HG03565 (cell line): Measurements from ENCODE around the gene BAIAP2.
"Not testable (repeated sequence)": the region's sequence is repeated elsewhere in the genome, so short reads cannot be mapped to it uniquely, and the experiment has no call there.

ENCODE experiments used
- ATAC-seq: cut with Tn5 transposase; IDR thresholded peaks from one replicate; pipeline ENCODE4 v1.9.1; 2021; ENCODE audit warnings: mild to moderate bottlenecking, moderate library complexity; ENCODE audit not compliant: unreplicated experiment

The BAIAP2 gene

DNA sequence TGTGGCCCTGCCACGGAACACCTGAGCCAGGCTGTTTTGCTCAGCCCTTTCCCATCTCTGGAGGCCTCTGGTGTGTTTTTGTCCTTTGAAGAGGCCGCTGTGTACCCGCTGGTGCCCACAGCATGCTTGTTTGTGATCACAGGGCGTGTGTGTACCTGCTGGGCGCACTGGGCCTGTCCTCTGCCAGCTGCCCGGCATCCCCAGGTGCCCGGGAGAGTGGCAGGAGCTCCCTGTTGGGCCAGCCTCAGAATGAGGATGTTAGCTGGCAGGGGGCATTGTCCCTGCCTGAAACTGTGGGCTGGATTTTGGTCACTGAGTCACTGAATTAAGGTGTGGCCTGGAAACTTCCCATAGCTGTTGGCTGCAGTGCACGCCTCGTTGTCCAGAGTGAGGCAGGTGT lies 31.1 kb downstream of the BAIAP2 start:
- no peak for ATAC-seq

DNA sequence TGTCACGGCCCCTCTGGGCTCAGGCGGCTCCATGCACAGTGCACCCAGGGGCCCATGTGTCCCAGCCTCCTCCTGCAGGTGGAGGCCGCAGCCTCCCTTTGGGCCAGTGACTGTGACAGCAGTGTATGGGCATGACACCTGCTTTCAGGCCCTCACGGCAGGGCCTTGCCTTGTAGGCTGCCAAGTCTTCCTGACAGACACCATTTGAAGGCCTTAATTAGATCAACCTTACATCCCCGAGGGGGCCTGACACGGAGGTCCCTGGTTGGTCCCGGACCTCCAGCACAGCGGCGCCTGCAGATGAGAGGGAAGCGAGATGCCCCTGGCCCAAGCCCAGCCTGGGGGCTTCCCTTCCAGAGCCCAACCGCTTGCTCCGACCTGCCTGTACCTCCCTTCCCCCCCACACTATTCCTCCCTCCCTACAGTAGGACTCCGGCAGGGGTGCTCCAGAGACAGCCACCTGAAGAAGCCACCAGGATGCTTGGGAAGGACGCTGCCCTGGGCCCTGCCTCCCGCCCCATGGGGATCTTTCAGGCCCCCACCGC lies 31.9 kb downstream of the BAIAP2 start:
- no peak for ATAC-seq

DNA sequence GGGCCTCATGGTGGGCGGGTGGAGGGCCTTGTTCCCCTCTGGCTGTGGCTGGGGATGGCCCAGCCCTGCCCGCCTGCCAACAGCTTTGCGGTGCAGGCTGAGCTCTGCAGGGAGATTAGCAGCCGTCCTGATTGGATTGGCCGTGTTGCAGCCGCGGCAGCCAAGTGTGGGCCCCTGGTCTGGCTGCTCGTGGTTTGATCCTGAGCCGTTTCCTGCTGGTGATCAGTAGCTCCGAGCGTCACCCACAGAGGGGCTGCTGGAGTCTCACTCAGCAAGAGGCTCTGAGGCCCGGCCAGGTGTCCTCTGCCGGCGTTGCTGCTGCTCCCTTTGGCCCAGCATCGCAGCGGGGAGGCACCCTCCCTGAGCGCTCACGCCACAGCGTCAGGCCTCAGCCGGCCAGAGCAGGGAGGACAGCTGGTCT lies 32.5 kb downstream of the BAIAP2 start:
- no peak for ATAC-seq

DNA sequence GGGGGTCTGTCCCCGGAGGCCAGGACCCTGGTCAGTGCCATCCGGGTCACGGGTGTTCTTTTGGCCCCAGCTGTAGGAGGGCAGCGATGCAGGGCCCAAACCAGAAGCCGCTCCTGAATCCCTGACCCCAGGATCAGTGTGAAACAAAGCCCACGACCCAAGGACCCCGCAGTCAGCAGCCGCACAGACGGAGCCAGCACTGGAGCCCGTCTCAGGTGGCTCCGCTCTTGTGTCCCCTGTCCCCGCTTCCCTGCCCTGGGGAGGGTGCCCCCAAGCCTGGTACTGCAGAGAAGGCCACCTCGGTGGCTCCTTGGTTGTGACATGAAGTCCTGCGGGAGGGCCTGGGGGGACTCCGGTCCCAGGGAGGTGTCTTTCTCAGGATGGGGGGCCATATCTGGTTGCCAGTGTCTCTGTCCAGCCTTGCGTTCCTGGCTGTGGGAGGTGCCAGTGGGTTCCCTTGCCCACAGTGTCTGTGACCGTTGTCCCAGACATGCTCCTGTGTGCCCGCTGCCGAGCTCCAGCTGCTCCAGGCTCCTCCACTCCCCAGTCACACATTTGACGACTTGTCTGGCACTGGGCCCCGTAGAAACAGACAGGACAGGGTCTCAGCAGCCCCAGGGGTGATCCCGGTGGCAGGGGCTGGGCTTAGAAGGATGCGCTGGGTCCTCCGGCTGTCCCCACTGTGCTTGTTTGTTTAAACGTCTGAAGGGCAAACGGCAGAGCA lies 33.6 kb downstream of the BAIAP2 start:
- no peak for ATAC-seq

DNA sequence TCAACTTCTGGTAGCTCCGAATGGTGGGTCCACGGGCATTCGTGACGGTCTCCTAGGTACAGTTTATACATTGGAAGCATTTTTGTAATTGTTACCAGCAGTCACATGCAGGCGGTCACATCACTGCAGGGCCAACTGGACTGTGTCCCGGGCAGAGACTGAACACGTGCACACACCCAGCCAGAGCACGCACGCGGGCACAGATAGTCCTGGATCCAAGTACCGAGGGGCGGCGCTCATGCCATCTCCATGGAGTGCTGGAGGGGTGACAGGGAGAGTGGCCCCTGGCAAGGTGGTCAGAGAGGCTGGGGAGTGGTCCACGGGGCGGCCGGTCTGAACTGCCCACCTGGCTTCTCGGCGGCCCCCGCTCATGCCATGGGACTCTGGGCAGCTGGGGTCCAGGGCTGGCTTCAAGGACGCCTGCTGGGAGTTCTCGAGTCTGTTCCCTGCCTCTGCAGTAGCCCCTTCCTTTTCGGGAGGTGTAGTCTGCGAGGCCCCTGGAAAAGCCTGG lies 34.2 kb downstream of the BAIAP2 start:
- ATAC-seq = no peak

DNA sequence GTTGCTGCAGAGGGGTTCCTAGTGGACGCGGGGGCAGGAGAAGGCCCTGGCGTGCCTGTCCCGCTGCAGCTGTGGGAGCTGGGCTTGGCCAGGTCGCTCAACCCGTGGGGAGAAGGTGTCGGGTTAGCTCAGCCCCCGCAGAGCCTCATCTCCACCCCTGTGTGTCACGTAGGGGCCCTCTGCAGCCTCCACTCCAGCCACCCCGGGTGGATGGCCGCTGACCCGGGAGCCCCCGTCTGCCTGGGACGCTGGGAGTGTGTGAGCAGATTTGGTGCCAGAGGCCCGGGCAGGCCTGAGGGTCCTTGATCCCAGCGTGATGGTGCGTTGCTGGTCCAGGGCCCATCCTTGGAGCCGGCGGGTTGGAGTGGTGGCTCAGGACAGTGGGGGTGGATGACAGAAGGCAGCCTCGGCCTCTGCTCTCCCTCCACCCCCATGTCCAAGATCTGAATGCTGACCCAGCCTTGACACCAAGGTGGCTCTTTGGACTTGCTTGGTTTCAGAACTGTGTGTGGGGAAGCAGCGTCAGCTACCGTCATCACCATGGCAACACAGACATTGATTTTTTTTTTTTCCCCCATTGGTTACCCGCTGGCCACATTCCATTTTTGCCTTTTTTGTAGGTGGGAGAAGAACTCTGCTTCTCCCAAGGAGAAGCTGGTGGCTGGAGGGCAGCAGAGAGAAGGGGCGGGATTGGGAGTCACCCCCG lies 35.7 kb downstream of the BAIAP2 start:
- no peak for ATAC-seq

DNA sequence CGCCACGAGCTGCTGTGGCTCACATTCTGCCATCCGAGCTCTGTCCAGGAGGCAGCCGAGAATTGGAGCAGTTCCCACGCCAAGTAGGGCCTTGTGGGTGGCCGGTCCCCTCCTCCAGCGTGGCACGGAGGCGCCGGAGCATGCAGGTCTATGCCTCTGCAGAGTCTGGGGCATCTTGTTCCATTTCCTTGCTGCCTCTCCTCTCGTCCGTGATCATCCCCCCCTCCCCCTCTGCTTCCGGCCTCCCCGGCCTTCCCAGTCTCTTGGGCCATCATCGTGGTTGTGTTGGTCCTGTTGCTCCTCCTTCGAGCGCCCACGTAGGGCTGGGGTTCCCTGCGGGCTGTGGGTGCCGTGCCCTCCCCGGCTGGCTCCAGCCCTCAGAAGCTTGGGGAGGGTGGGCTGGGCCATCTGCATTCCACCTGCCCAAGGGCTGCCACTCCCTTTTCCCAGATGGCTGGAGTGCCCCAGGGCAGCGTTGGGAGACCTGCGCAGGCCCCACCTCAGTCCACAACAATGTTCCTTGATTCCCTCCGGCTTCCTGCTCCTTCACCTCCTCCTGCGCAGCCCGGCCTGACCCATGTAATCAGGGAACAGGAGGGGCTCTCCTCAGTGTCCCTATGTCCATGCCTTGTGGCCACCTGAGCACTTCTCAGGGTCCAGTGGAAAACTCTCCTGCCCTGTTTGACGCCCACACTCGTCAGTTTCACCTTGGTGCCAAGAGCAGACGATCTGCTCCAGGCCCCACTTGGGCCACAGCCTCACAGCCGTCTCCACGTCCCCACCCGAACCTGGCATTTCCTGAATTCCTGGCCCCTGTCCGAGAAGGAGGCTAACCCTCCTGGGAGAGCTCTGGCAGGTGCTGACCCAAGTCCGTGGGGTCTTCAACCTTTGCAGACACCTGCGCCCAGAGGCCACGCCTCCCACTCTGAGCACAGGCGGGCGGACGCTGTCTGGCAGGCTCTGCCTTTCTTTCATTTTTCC lies 37.1 kb downstream of the BAIAP2 start:
- no peak for ATAC-seq

DNA sequence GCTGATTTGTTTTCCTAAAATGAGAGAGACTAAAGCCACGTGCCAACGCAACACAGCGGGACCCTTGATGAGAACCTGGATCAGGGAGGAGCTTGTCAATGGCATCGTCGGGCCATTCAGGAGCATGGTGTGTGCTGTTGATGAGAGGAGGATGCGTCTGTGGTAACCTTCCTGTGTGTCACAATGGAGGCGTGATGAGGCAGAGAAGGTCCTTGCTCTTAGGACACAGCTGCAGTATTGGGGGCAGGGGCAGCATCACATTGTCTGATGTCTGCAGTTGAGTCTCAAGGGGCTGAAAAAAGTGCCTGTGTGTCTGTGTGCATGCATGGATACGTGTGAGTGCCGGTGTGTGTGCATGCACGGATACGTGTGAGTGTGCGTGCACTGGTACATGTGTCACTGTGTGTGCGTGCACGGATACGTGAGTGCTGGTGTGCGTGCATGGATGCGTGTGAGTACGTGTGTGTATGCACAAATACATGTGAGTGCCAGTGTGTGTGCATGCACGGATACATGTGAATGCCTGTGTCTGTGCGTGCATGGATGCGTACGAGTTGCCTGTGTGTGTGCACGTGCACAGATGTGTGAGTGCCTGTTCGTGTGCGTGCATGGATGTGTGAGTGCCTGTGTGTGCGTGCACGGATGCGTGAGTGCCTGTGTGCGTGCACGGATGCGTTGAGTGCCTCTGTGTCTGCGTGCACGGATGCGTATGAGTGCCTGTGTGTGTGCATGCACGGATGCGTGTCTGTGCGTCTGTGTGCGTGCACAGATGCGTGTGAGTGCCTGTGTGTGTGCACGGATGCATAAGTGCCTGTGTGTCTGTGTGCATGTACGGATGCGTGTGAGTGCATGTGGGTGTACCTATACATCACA lies 39.3 kb downstream of the BAIAP2 start:
- no peak for ATAC-seq

DNA sequence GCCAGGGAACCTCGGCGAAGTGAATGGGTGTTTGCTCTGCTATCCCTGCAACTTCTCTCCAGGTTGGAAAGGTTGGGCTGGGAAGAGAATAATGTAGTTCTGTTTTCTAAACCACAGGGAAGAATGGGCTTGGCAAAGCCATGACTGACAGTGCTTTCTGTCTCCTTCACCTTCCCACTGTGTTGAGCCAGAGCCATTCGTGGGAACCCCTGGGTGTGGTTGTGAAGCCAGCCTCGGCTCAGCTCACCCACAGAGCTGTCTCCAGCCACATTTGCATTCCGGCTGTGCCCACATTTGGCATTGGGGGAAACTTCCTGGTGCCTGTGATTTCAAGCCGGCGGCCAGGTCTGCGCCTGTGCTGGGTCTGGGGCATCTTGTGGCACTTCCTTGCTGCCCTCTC lies 39.9 kb downstream of the BAIAP2 start:
- ATAC-seq = no peak

DNA sequence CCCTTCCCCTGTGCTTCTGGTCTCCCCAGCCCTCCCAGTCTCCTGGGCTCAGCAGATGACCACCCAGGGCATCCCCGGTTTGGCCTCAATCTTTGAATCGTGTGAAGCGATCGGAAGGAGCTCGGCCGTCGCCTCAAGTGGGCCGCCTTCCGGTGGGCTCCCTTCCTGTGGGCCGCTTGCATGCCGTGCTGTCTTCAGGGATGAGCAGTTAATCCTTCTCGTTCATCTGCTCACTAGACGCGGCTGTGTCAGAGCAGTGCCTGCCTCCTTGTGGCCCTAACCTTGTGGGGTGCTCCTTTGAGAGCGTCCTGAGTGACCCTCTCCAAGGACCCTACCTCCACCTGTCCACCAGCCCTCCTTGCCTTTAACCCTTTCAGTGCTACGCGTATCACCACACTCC lies 40.4 kb downstream of the BAIAP2 start:
- no peak for ATAC-seq

DNA sequence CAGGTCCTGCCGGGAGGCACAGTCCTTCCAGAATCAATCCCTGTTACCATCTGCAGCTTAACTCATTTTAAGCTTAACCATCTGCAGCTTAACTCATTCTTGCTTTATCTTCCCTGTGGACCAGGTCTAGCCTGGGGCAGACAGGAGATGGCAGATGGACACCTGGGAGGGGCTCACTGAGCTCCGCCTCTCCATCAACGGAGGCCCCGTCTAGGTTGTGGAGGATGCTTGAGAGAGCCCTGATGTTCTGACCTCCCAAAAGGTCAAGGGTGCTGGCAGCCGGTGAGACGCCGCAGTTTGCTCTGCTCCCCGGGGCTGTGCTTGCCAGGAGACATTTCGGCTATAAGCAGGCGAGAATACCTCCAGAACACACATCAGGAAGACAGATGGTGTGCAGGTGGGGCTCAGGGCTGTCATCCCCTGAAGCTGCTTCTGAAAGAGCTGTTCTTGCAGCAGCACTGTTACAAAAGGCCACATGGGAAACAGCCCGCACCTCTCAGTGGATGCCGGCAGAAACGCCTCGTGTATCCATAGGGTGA lies 41.3 kb downstream of the BAIAP2 start:
- ATAC-seq = no peak

DNA sequence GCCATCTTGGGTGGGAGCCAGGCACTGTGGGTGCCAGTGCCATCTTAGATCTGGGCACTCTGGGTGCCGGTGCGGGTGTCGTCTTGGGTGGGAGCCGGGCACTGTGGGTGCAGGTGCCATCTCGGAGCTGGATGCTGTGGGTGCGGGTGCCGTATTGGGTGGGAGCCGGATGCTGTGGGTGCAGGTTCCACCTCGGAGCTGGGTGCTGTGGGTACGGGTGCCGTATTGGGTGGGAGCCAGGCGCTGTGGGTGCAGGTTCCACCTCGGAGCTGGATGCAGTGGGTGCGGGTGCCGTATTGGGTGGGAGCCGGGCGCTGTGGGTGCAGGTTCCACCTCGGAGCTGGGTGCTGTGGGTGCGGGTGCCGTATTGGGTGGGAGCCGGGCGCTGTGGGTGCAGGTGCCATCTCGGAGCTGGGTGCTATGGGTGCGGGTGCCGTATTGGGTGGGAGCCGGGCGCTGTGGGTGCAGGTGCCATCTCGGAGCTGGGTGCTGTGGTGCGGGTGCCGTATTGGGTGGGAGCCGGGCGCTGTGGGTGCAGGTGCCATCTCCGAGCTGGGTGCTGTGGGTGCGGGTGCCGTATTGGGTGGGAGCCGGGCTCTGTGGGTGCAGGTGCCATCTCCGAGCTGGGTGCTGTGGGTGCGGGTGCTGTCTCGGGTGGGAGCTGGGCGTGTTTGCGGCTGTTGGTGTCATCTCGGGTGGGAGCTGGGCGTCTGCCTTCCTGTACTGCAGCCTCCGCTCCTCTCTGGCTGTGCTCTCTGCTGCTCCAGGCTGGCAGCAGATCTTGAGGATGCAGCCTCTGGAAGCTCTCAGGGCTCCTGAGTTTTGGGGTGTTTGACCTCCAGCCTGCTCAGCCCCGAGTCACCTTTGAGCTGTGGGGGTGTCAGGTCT lies 43.3 kb downstream of the BAIAP2 start:
- not testable (repeated sequence) for ATAC-seq

DNA sequence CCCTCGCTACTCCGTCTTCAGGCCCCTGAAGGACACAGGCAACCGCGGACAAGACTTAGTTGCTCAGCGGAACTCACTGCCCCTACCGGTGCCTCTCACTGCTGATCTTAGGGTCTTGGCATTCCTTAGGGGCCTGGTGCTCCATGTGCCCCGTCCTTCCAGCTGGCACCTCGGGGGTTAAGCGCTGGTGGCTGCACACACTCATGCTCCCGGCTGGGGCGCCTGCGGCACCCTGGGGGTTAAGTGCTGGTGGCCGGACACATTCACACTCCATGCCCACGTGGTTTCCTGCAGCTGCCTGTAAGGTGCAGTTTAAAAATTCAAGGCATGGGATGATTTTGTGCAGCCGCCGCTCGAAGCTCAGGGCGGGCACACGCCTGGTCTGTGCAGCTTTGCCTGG lies 45.1 kb downstream of the BAIAP2 start:
- no peak for ATAC-seq

DNA sequence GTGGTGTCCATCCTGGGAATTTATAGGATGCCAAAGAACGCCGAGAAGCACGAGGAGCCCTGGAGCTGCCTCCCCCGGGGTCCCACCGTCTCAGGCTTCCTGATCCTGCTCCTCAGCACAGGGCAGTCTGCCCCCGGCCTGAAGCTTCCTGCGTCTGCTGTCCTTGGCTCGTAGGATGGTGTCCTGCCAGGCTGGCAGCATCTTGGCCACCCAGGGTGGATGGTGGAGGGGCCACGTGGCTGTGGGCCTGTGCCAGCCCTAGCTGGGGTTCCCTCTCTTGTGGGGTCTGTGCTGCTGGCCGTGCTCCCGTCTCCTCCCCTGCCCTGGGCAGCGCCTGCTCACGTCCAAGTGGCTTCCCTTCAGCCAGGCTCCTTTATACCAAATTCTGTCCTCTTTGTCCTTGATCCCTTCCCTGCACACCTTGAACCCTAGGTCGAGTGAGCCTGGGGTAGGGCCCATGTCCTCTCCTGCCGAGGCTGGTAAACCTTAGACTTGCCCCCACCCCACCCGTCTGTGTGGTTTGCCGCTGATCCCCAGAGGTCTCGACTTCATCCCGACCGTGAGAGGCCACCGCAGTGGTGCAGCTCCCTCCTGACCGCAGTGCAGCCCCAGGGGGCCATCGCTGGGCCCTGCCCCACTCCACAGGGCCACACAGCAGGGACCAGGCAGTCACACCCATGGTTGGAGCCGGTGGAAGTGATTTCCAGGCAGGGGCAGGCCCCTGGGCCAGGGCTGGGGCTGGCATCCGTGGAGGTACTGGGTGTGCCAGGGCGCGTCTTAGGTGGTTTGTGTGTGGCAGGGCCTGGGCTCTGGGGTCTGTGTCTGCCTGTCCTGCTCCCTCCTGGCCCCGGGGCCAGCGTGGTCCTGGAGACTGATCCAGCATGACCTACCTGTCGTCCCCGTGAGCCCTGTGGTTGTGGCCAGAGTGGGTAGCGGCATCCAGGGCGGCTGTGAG lies 46.5 kb downstream of the BAIAP2 start:
- no peak for ATAC-seq

DNA sequence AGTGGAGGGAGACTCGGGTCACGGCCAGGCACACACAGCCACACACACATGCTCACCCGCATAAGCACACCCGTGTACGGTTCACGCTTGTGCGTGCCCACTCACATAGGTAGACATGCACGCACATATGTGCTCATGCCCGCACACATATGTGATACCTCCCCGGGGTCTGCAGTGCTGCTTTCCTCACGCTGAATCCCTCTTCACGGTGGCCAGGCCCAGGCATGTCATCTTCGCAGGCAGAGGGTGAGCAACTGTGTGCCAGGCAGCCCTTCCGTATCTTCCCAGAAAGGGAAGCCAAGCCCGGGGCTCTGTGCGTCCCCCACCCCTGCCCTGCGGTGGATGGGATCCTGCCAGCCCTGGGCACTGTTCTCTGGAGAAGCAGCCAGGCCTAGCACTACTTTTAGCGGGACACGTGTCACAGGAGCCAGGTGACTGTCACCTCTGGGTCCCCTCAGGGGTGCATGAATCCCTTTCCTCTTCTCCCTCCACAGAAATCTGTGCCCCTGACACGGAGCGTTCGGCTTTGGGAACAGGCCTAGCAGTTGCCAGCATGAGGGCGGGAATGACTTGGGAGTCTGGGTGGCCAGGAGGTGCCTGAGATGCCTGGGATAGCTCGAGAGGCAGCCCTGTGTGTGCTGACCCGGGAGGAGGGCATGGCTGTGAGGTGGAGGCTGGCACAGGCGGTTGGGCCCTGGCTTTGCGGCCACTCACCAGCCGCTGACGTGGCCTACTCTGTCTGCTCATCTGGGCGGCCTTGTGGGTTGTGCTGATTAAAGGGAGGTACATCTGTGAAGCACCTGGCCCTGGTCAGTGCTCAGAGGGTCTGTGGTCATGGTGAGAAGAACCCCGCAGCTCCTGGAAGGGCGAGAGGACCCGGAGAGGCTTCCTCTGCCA lies 47.5 kb downstream of the BAIAP2 start:
- no peak for ATAC-seq

DNA sequence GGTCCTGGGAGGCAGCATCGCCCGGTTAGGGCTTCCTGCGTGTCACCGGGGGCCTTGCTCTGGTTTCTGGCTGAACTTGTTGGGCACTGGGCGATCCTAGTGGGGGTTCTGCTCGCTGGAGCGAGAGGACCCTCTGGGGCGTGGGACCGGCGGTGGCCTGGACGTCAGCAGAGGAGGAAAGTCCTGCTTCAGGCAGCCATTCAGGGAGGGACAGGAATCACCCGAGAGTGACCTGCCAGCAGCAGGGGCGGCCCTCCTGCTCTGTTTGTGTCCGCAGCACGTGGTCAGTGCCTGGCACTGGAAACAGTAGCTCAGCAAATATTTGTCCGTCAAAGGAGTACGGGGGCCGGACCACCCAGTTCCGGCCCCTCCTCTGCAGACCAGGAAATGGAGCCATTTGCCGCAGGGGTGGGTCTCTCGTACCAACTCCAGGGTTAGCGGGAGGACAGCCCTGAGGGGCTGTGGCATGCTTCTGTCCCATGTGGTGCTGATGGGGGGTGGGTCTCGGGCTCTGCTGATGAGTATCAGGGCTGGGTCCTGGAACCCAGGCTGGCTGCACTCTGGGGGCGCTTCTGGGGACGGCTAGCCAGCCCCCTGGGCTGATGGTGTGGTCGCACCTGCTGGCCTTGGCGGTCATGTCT lies 48.3 kb downstream of the BAIAP2 start:
- ATAC-seq = no peak
